Measurements from ENCODE around the gene CRYBG3. TPM values are rescaled to one million over a fixed set of nuclear protein-coding genes. Genes with fewer than 3 reads are reported as not detected.
"Not testable (repeated sequence)": the region's sequence is repeated elsewhere in the genome, so short reads cannot be mapped to it uniquely, and the experiment has no call there.

CRYBG3 gene
- polyA plus RNA-seq, 1 donor from 2014 or later = 1.3 TPM

DNA sequence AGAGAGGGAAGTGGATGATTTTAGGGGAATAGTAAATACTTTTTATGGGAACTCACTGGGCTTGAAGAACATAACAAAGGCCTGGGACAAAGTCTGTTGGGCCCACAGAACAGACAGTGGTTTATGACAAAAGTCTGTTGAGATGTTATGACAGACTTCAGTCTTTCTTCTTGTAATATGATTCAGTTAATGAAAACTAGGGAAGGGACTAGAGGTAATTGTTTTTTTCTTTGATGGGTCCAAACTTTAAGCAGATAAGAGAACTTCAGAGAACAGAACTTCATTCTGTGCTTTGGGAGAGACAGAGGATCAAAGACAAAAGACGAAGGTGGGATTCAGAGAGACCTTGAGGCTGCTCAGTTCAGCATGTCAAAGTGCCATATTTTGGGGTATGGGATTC, 9.3 kb downstream of the CRYBG3 start:
- H3F3A ChIP-seq (ENCODE audit: insufficient read depth, low read length, poor library complexity, severe bottlenecking) = no peaks in the 10 kb centered on the region
- H3K9me2 ChIP-seq (ENCODE audit: insufficient read depth, low read length) = no peaks in the 10 kb centered on the region
- no peaks in the 10 kb centered on the region for H4K20me1 ChIP-seq (ENCODE audit: insufficient read depth)
- H3K9me3 ChIP-seq (ENCODE audit: low read length) = no peaks in the 10 kb centered on the region
- H3K4me2 ChIP-seq (ENCODE audit: low read length) = no peak overlapping the region
- H3K9ac ChIP-seq (ENCODE audit: low read length) = no peak overlapping the region
- H3K36me3 ChIP-seq (ENCODE audit: insufficient read depth, low read length) = no peaks in the 10 kb centered on the region
- H3K27me3 ChIP-seq (ENCODE audit: insufficient read depth, low read depth, low read length) = no peaks in the 10 kb centered on the region
- H3K27ac ChIP-seq (ENCODE audit: low read length) = no peak overlapping the region
- no peak for TF ChIP-seq RAD21 (conservative IDR thresholded peaks at IDR 0.05)
- no peak for TF ChIP-seq TAF1 (IDR thresholded peaks at IDR 0.05; ENCODE audit: low read depth)
- no peak for TF ChIP-seq POLR2AphosphoS5 (IDR thresholded peaks at IDR 0.05)
- no peak for TF ChIP-seq SMC3 (conservative IDR thresholded peaks at IDR 0.05; ENCODE audit: poor library complexity)
- no peak for TF ChIP-seq EP300 (conservative IDR thresholded peaks at IDR 0.05; ENCODE audit: poor library complexity, severe bottlenecking)
- TF ChIP-seq EZH2 (IDR thresholded peaks at IDR 0.05; ENCODE audit: borderline replicate concordance, insufficient read depth, low read length, poor library complexity, severe bottlenecking) = no peak
- TF ChIP-seq, protein P1, sequence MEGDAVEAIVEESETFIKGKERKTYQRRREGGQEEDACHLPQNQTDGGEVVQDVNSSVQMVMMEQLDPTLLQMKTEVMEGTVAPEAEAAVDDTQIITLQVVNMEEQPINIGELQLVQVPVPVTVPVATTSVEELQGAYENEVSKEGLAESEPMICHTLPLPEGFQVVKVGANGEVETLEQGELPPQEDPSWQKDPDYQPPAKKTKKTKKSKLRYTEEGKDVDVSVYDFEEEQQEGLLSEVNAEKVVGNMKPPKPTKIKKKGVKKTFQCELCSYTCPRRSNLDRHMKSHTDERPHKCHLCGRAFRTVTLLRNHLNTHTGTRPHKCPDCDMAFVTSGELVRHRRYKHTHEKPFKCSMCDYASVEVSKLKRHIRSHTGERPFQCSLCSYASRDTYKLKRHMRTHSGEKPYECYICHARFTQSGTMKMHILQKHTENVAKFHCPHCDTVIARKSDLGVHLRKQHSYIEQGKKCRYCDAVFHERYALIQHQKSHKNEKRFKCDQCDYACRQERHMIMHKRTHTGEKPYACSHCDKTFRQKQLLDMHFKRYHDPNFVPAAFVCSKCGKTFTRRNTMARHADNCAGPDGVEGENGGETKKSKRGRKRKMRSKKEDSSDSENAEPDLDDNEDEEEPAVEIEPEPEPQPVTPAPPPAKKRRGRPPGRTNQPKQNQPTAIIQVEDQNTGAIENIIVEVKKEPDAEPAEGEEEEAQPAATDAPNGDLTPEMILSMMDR (IDR thresholded peaks at IDR 0.05; ENCODE audit: poor library complexity, severe bottlenecking) = no peak
- TF ChIP-seq MXI1 (conservative IDR thresholded peaks at IDR 0.05; ENCODE audit: poor library complexity, severe bottlenecking) = no peak
- H3K4me3 ChIP-seq (ENCODE audit: low read length) = no peak overlapping the region
- H3K79me2 ChIP-seq (replicated peaks; ENCODE audit: insufficient read depth, low read length) = no peaks in the 10 kb centered on the region
- no peak overlapping the region for H2AFZ ChIP-seq (ENCODE audit: low read depth, low read length)

DNA sequence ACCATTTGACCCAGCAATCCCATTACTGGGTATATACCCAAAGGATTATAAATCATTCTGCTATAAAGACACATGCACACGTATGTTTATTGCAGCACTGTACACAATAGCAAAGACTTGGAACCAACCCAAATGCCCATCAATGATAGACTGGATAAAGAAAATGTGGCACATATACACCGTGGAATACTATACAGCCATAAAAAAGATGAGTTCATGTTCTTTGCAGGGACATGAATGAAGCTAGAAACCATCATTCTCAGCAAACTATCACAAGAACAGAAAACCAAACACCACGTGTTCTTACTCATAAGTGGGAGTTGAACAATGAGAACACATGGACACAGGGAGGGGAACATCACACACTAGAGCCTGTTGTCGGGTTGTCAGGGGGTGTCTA, 11.4 kb downstream of the CRYBG3 start:
- not testable (repeated sequence) for H4K20me1 ChIP-seq (ENCODE audit: insufficient read depth); H3K79me2 ChIP-seq (replicated peaks; ENCODE audit: insufficient read depth, low read length); H3K4me3 ChIP-seq (ENCODE audit: low read length); H3K9ac ChIP-seq (ENCODE audit: low read length); H3K36me3 ChIP-seq (ENCODE audit: insufficient read depth, low read length); H3K27me3 ChIP-seq (ENCODE audit: insufficient read depth, low read depth, low read length); H3F3A ChIP-seq (ENCODE audit: insufficient read depth, low read length, poor library complexity, severe bottlenecking); H3K27ac ChIP-seq (ENCODE audit: low read length); H3K4me2 ChIP-seq (ENCODE audit: low read length); H3K9me2 ChIP-seq (ENCODE audit: insufficient read depth, low read length); H3K9me3 ChIP-seq (ENCODE audit: low read length); H2AFZ ChIP-seq (ENCODE audit: low read depth, low read length)

DNA sequence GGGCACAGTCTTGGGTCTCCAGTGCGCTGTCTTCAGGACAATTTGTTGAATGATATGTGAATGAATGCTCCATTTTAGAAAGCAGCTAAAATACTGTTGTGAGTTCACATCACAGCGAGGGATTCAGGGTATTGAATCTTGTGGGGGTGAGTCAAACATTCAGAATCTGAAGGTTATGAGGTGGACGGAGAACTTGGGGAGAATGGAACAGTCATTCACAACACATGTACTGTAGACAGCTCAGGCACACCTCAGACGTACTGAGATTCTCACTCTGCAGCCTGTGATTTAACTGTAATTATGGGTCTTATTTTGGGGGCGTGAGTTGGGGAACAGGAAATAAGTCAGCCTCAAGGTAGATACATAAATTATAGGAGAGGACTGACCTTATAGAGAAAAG, 13.9 kb downstream of the CRYBG3 start:
- Histone ChIP-seq H2AFZ (ENCODE audit: low read depth, low read length) (no peak overlapping the region), H3K9me2 (ENCODE audit: insufficient read depth, low read length) (no peaks in the 10 kb centered on the region), H3K9me3 (ENCODE audit: low read length) (no peaks in the 10 kb centered on the region), H3K9ac (ENCODE audit: low read length) (no peak overlapping the region), H3K36me3 (ENCODE audit: insufficient read depth, low read length) (no peaks in the 10 kb centered on the region), H3K79me2 (replicated peaks; ENCODE audit: insufficient read depth, low read length) (no peaks in the 10 kb centered on the region), H3K4me3 (ENCODE audit: low read length) (no peak overlapping the region), H3K27ac (ENCODE audit: low read length) (no peak overlapping the region), H3F3A (ENCODE audit: insufficient read depth, low read length, poor library complexity, severe bottlenecking) (no peaks in the 10 kb centered on the region), H4K20me1 (ENCODE audit: insufficient read depth) (no peaks in the 10 kb centered on the region), H3K4me2 (ENCODE audit: low read length) (no peak overlapping the region), H3K27me3 (ENCODE audit: insufficient read depth, low read depth, low read length) (no peaks in the 10 kb centered on the region)
- TF ChIP-seq MXI1 (conservative IDR thresholded peaks at IDR 0.05; ENCODE audit: poor library complexity, severe bottlenecking) (no peak), RAD21 (conservative IDR thresholded peaks at IDR 0.05) (no peak), EP300 (conservative IDR thresholded peaks at IDR 0.05; ENCODE audit: poor library complexity, severe bottlenecking) (no peak), EZH2 (IDR thresholded peaks at IDR 0.05; ENCODE audit: borderline replicate concordance, insufficient read depth, low read length, poor library complexity, severe bottlenecking) (no peak), TAF1 (IDR thresholded peaks at IDR 0.05; ENCODE audit: low read depth) (no peak), SMC3 (conservative IDR thresholded peaks at IDR 0.05; ENCODE audit: poor library complexity) (no peak)
- TF ChIP-seq, protein P1 (IDR thresholded peaks at IDR 0.05; ENCODE audit: poor library complexity, severe bottlenecking) = no peak
- TF ChIP-seq, protein P2, sequence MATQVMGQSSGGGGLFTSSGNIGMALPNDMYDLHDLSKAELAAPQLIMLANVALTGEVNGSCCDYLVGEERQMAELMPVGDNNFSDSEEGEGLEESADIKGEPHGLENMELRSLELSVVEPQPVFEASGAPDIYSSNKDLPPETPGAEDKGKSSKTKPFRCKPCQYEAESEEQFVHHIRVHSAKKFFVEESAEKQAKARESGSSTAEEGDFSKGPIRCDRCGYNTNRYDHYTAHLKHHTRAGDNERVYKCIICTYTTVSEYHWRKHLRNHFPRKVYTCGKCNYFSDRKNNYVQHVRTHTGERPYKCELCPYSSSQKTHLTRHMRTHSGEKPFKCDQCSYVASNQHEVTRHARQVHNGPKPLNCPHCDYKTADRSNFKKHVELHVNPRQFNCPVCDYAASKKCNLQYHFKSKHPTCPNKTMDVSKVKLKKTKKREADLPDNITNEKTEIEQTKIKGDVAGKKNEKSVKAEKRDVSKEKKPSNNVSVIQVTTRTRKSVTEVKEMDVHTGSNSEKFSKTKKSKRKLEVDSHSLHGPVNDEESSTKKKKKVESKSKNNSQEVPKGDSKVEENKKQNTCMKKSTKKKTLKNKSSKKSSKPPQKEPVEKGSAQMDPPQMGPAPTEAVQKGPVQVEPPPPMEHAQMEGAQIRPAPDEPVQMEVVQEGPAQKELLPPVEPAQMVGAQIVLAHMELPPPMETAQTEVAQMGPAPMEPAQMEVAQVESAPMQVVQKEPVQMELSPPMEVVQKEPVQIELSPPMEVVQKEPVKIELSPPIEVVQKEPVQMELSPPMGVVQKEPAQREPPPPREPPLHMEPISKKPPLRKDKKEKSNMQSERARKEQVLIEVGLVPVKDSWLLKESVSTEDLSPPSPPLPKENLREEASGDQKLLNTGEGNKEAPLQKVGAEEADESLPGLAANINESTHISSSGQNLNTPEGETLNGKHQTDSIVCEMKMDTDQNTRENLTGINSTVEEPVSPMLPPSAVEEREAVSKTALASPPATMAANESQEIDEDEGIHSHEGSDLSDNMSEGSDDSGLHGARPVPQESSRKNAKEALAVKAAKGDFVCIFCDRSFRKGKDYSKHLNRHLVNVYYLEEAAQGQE (IDR thresholded peaks at IDR 0.05; ENCODE audit: borderline replicate concordance) = no peak
